MM.1S (cell line): Measurements from ENCODE around the gene MPP4.

Source experiments
- DNase-seq: peaks from one replicate; pipeline ENCODE4 v3.0.0-alpha.2; 2015
- H2AFZ ChIP-seq: fragments of 300-600 bp; sonication (generic); 2 replicates; pipeline ENCODE4 v1.6.0; 2016; ENCODE audit warnings: antibody characterized with exemption, low read length
- H3F3A ChIP-seq: fragments of 300-600 bp; sonication (generic); 2 replicates; pipeline ENCODE4 v1.6.1; 2016; ENCODE audit warnings: mild to moderate bottlenecking, antibody characterized with exemption, low read length, moderate library complexity, mixed read lengths; ENCODE audit not compliant: insufficient read depth
- H3K27ac ChIP-seq: fragments of 300-600 bp; sonication (generic); 2 replicates; pipeline ENCODE4 v1.5.1; 2016; ENCODE audit warnings: mild to moderate bottlenecking, low read length
- H3K27me3 ChIP-seq: fragments of 300-600 bp; sonication (generic); replicated peaks from 2 replicates; pipeline ENCODE4 v1.6.0; 2016; ENCODE audit warnings: low read length; ENCODE audit not compliant: insufficient read depth
- H3K36me3 ChIP-seq: fragments of 300-600 bp; sonication (generic); replicated peaks from 2 replicates; pipeline ENCODE4 v1.6.1; 2016; ENCODE audit warnings: mild to moderate bottlenecking, low read length, mixed read lengths; ENCODE audit not compliant: insufficient read depth
- H3K4me1 ChIP-seq: fragments of 300-600 bp; sonication (generic); 2 replicates; pipeline ENCODE4 v1.6.1; 2016; ENCODE audit warnings: low read length, mixed read lengths
- H3K4me2 ChIP-seq: fragments of 300-600 bp; sonication (generic); 2 replicates; pipeline ENCODE4 v1.6.0; 2016; ENCODE audit warnings: low read depth, low read length
- H3K4me3 ChIP-seq: fragments of 300-600 bp; sonication (generic); 2 replicates; pipeline ENCODE4 v1.5.1; 2016; ENCODE audit warnings: low read length, mixed read lengths
- H3K79me2 ChIP-seq: fragments of 300-600 bp; sonication (generic); 2 replicates; pipeline ENCODE4 v1.6.1; 2016; ENCODE audit warnings: mixed run types, low read length, mixed read lengths
- H3K9ac ChIP-seq: fragments of 300-600 bp; sonication (generic); 2 replicates; pipeline ENCODE4 v1.6.1; 2016; ENCODE audit warnings: low read length, mixed read lengths
- H3K9me2 ChIP-seq: fragments of 300-600 bp; sonication (generic); replicated peaks from 2 replicates; pipeline ENCODE4 v1.6.1; 2016; ENCODE audit warnings: mild to moderate bottlenecking, low read length, mixed read lengths; ENCODE audit not compliant: insufficient read depth
- H3K9me3 ChIP-seq: fragments of 300-600 bp; sonication (generic); replicated peaks from 2 replicates; pipeline ENCODE4 v1.6.1; 2016; ENCODE audit warnings: mild to moderate bottlenecking, low read length, mixed read lengths; ENCODE audit not compliant: insufficient read depth
- H4K20me1 ChIP-seq: fragments of 300-600 bp; sonication (generic); 2 replicates; pipeline ENCODE4 v1.6.1; 2016; ENCODE audit warnings: mild to moderate bottlenecking, low read length, moderate library complexity, mixed read lengths; ENCODE audit not compliant: insufficient read depth
- EZH2 ChIP-seq: fragments of 300-600 bp; sonication (generic); optimal IDR thresholded peaks from 2 replicates; pipeline ENCODE3; 2017; ENCODE audit warnings: low read depth, mild to moderate bottlenecking, antibody characterized with exemption, low read length, mixed read lengths
- EZH2phosphoT487 ChIP-seq: fragments of 300-600 bp; sonication (generic); IDR thresholded peaks from 2 replicates; pipeline ENCODE4 v1.6.1; 2018; ENCODE audit warnings: antibody characterized with exemption, low read length
- TF ChIP-seq, protein P1 (sequence below): fragments of 300-600 bp; sonication (generic); IDR thresholded peaks from 2 replicates; pipeline ENCODE4 v1.5.1; 2016; ENCODE audit warnings: antibody characterized with exemption, low read length, mixed read lengths

The MPP4 gene

GRCh38 chr2:201715459-201715858 is 17.0 kb upstream of the MPP4 start:
- Histone ChIP-seq H2AFZ (no peak overlapping the region), H3K79me2 (no peaks in the 10 kb centered on the region), H3K9me3 (no peaks in the 10 kb centered on the region), H3K9me2 (no peaks in the 10 kb centered on the region), H4K20me1 (no peaks in the 10 kb centered on the region), H3K27ac (no peak overlapping the region), H3K27me3 (no peaks in the 10 kb centered on the region), H3K36me3 (0 out of 2 replicates have a peak, but pooled peaks cover 3% of the 10 kb centered on the region), H3F3A (no peaks in the 10 kb centered on the region), H3K4me2 (no peak overlapping the region), H3K4me3 (no peak overlapping the region), H3K4me1 (no peaks in the 10 kb centered on the region), H3K9ac (no peak overlapping the region)
- no peak for DNase-seq
- TF ChIP-seq EZH2phosphoT487, result no peak

- TF ChIP-seq EZH2 (no peak), EZH2phosphoT487 (no peak)
- TF ChIP-seq, protein P1, sequence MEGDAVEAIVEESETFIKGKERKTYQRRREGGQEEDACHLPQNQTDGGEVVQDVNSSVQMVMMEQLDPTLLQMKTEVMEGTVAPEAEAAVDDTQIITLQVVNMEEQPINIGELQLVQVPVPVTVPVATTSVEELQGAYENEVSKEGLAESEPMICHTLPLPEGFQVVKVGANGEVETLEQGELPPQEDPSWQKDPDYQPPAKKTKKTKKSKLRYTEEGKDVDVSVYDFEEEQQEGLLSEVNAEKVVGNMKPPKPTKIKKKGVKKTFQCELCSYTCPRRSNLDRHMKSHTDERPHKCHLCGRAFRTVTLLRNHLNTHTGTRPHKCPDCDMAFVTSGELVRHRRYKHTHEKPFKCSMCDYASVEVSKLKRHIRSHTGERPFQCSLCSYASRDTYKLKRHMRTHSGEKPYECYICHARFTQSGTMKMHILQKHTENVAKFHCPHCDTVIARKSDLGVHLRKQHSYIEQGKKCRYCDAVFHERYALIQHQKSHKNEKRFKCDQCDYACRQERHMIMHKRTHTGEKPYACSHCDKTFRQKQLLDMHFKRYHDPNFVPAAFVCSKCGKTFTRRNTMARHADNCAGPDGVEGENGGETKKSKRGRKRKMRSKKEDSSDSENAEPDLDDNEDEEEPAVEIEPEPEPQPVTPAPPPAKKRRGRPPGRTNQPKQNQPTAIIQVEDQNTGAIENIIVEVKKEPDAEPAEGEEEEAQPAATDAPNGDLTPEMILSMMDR, result no peak
- H3K27me3 ChIP-seq, result no peaks in the 10 kb centered on the region
- H2AFZ ChIP-seq, result no peak overlapping the region
- no peaks in the 10 kb centered on the region for H3F3A ChIP-seq
- H3K9ac ChIP-seq, result no peak overlapping the region
- DNase-seq, result no peak
- no peak overlapping the region for H3K4me3 ChIP-seq
- no peaks in the 10 kb centered on the region for H3K9me2 ChIP-seq
- H3K27ac ChIP-seq, result no peak overlapping the region
- H4K20me1 ChIP-seq, result no peaks in the 10 kb centered on the region
- no peaks in the 10 kb centered on the region for H3K79me2 ChIP-seq
- H3K4me1 ChIP-seq, result no peaks in the 10 kb centered on the region
- no peaks in the 10 kb centered on the region for H3K9me3 ChIP-seq
- no peak overlapping the region for H3K4me2 ChIP-seq
- H3K36me3 ChIP-seq, result 0 out of 2 replicates have a peak, but pooled peaks cover 3% of the 10 kb centered on the region
Measured at GRCh38 chr2:201712726-201713125, 14.3 kb upstream of the MPP4 start.

GRCh38 chr2:201709747-201710146 is 11.3 kb upstream of the MPP4 start:
- Histone ChIP-seq H3K9ac (no peak overlapping the region), H3K79me2 (no peaks in the 10 kb centered on the region), H3F3A (no peaks in the 10 kb centered on the region), H3K36me3 (no peaks in the 10 kb centered on the region), H3K4me3 (no peak overlapping the region), H3K27ac (no peak overlapping the region), H2AFZ (no peak overlapping the region), H3K4me1 (no peaks in the 10 kb centered on the region), H4K20me1 (no peaks in the 10 kb centered on the region), H3K4me2 (no peak overlapping the region), H3K9me3 (no peaks in the 10 kb centered on the region), H3K9me2 (no peaks in the 10 kb centered on the region), H3K27me3 (no peaks in the 10 kb centered on the region)
- no peak for DNase-seq
- TF ChIP-seq, protein P1, result no peak
- no peak for TF ChIP-seq EZH2phosphoT487
- TF ChIP-seq EZH2, result no peak

- Histone ChIP-seq H3K9me3 (no peaks in the 10 kb centered on the region), H3K9ac (no peak overlapping the region), H3K27ac (no peak overlapping the region), H3K4me3 (no peak overlapping the region), H3K4me1 (no peaks in the 10 kb centered on the region), H3K27me3 (no peaks in the 10 kb centered on the region), H4K20me1 (no peaks in the 10 kb centered on the region), H3K79me2 (no peaks in the 10 kb centered on the region), H3F3A (no peaks in the 10 kb centered on the region), H3K36me3 (no peaks in the 10 kb centered on the region), H3K9me2 (no peaks in the 10 kb centered on the region), H2AFZ (no peak overlapping the region), H3K4me2 (no peak overlapping the region)
- TF ChIP-seq EZH2 (no peak), EZH2phosphoT487 (no peak)
- TF ChIP-seq, protein P1, result no peak
- DNase-seq, result no peak
Measured at GRCh38 chr2:201709049-201709448, 10.6 kb upstream of the MPP4 start.
